HG03432 (cell line): Measurements from ENCODE around the gene BRD9.
"Not testable (repeated sequence)": the region's sequence is repeated elsewhere in the genome, so short reads cannot be mapped to it uniquely, and the experiment has no call there.

ENCODE experiments used
- ATAC-seq: cut with Tn5 transposase; IDR thresholded peaks from one replicate; pipeline ENCODE4 v1.9.1; 2021; ENCODE audit warnings: mild to moderate bottlenecking, moderate library complexity; ENCODE audit not compliant: unreplicated experiment

The BRD9 gene

GRCh38 chr5:846602-847091 is 46.0 kb downstream of the BRD9 start:
- ATAC-seq: not testable (repeated sequence)

DNA sequence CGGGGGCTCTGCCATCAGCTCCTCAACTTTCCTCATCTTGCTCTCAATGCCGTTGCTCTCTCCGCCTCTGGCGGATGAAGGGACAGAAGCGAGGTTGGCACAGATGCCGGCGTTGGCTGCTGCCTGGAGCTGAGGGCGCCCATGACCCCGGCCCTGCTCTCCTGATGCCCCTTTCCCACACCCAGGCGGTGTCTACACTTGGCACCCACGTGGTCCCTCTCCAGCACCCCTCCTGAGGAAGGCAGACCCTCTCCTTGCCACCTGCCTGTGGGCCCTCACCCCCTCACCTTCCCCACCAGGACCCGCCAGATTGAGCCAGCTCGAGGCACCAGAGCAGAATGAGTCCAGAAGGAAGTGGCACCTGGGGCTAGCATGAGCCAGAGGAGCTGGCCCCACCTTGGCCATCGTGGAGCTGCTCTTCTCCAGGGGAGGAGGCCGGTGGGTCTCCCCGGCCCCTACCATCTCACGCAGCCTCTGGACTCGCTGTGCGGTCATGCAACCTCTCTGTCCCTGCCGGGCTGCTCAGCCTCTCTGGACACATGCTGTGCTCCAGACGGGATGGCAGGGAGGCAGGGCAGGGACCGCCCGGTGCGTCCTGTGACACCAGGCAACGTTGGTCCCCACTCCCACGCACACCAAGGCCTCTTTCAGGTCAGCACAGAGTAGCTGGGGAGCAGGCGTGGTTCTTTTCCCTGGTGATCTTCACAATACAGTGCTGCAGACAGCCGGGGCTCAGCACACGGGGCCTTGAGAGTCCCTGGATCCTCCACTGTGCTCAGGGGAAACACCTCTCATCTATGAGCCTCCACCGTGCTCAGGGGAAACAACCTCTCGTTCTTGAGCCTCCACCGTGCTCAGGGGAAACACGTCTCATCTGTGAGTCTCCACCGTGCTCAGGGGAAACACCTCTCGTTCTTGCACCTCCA is 46.7 kb downstream of the BRD9 start:
- not testable (repeated sequence) for ATAC-seq

DNA sequence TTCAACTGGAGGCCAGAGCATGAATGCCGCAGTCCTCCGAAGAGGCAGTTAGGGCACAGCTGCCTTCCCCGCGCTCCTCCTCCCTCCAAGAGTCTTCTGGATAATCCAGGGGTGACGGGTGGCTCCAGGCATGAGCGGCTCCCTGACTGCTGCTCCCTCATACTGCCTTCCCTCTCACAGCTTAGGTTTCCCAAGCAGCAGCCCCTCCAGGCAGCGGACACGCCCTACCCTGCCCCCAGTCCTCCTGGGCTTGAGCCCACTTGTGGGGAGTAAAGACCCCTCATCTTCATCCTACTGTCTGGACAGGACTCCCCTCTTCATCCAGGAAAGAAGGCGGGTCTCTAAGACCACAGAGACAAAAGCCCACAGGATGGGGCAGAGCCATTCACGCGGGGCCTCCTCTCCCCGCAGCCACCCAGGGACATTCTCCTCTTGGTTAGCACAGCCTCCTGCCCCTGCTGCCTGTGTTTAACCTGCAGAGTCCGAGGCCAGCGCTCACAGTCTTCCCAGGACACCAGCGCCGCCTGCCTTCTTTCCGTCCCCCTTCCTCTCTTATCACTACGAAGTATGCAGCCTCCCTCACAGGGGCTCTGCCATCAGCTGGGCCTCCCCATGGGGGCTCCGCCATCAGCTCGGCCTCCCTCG is 47.4 kb downstream of the BRD9 start:
- not testable (repeated sequence) for ATAC-seq

GRCh38 chr5:844426-844825 is 48.2 kb downstream of the BRD9 start:
- not testable (repeated sequence) for ATAC-seq

DNA sequence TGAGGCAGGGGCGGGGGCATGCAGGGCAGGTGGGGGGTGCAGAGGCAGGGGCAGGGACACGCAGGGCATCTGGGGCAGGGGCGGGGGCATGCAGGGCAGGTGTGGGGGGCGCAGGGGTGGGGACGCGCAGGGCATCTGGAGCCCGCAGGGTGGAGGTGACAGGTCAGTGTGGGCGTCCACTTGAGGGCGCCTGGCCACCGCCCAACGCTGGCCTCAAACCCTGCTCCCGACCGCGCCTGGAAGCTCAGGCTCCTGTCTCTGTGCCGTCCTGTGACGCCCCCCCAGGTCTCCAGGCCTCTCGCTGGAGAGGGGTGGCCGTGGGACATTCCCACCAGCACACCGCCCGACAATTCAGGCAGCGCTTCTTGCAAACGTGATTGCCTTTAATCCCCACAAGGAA is 48.7 kb downstream of the BRD9 start:
- ATAC-seq: not testable (repeated sequence)

DNA sequence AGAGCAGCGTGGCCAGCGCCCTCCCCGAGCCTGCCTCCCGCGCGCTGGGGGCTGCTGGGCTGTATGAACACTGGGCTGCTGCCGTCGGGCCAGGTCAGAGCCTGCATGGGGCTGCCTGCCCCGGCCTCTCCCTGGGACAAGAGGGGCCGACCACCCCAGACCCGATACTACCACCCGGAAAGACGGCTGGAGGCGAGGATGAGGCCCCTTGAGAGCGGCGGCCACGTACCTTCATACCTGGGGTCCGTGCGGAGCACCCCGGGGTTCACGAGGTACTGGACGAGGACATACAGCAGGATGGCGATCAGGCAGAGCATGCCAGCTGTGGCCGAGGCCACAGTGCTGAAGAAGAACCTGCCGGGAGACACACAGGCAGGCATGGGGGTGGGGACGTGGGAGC is 49.2 kb downstream of the BRD9 start:
- not testable (repeated sequence) for ATAC-seq

GRCh38 chr5:842402-843221 is 50.0 kb downstream of the BRD9 start:
- ATAC-seq: not testable (repeated sequence)

- ATAC-seq: not testable (repeated sequence)
Observed at GRCh38 chr5:841531-842401, 50.8 kb downstream of the BRD9 start.

DNA sequence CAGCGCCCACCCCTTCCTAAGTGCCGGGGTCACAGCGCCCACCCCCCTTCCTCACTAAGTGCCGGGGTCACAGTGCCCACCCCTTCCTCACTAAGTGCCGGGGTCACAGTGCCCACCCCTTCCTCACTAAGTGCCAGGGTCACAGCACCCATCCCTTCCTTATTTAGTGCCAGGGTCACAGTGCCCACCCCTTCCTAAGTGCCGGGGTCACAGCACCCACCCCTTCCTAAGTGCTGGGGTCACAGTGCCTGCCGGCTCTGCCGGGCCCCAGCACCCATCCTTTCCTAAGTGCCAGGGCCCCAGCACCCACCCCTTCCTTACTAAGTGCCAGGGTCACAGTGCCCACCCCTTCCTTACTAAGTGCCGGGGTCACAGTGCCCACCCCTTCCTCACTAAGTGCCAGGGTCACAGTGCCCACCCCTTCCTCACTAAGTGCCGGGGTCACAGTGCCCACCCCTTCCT is 51.6 kb downstream of the BRD9 start:
- not testable (repeated sequence) for ATAC-seq

DNA sequence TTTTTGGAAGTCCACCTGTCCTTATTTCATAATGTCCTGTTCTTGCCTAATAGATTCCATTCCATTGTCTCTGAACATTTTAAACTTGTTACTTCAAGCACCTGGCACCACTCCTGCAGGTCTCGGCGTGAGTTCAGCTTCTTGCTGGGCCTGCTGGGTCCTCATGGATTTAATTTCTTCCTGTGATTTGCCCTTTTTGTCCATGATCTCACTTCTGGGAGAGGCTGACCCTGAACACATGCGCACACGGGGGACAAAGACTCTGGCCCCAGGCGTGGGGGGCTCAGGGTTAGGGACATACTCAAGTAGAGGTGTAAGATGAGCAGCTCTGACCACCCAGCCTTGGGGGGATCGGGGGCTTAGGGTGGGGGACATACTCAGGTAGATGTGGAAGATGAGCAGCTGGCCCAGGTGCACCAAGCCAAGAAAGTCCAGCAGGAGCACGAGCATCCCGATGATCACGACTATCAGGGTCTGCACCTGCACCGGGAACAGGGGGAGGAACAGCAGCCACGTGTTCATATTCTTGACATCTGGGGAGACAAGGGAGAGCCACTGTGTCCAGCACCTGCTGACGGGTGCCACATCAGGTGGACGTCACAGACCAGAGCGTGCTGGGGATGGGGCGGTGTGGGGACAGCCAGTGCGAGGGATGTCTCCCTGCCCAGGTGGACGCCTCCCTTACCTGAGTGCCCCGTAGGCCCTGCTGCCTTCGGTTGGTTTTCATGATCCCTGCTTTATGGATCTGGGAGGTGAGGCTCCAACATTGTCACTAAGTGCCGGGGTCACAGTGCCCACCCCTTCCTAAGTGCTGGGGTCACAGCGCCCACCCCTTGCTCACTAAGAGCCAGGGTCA is 52.3 kb downstream of the BRD9 start:
- not testable (repeated sequence) for ATAC-seq

DNA sequence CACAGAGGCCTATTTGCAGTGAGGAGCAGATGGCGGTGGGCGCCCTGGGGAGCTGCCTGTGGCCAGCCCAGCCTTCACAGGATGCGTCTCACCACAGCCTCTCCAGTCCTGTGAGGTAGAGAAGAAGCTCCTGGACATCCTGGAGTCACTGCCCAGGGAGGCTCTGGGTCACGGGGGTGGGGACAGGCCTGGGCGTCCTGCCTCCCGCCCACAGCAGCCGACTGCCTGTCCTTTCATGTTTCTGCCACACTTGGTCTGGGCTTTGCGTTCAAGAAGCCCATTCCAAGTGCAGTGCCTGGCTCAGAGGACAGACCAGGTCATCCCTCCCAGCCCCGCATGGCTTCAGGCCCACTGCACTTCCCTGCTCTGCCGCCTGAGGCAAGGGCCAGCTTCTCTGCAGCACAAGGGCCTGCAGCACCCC is 54.2 kb downstream of the BRD9 start:
- ATAC-seq: not testable (repeated sequence)

GRCh38 chr5:837621-838121 is 54.9 kb downstream of the BRD9 start:
- ATAC-seq: not testable (repeated sequence)

DNA sequence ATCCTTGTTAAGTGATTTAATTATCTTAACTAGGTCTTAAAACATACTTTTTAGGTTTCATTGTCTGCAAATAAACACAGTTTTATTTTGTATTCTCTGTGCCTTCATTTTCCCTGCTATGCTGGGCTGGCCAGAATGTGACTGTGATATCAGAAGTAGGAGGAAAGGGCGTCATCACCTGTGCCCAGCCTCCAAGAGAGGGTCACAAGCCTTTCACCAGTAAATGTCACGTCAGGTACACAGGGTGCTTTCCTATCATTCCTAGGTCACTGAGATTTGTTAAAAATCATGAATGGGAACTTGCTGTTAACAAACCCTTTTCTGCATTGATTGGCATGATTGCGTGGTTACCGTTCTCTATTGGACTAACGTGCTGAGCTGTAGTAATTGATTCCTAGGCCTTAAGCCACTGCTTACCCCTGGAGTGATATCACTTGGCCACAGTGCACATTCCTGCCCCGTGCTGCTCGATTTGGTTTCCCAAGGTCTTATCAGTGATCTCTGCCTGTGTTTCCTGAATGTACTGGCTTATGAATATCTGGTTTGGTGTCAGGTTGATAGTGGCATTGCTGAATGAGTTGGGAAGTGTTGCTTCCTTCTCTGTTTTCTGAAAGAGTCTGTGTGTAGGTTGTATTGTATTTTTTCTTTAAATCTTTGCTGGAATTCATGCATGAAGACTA is 56.5 kb downstream of the BRD9 start:
- ATAC-seq: not testable (repeated sequence)

GRCh38 chr5:834013-834412 is 58.6 kb downstream of the BRD9 start:
- not testable (repeated sequence) for ATAC-seq

- ATAC-seq: not testable (repeated sequence)
Observed at GRCh38 chr5:828194-828593, 64.4 kb downstream of the BRD9 start.

- ATAC-seq: not testable (repeated sequence)
Observed at GRCh38 chr5:825544-825943, 67.1 kb downstream of the BRD9 start.

DNA sequence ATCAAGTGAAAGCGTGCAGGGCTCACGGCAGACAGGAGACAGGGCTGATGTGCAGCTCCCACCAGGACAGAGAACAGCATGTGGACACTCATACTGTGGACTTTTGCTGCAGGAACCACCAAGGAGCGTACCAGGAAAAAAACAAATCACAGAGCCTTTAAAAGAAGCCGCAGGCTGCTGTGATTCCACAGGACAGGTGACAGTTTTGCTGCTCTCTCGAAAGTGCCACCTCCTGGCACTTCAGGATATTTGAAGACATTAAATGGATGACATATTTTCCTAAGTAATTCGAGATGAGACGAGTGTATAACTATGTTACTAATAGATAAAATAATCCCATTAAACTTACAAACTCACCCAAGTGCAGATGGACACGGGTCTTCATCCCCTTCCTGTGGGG is 71.1 kb downstream of the BRD9 start:
- ATAC-seq: no peak

GRCh38 chr5:820245-820644 is 72.4 kb downstream of the BRD9 start:
- no peak for ATAC-seq
